ENCODE measurements around the gene SHISAL1. TPM values are rescaled to one million over a fixed set of nuclear protein-coding genes. Genes with fewer than 3 reads are reported as not detected.

Gene SHISAL1
- total and polyA plus RNA-seq, 2 donors (not counting 1 experiment from before 2014, with no cell fraction given): not detected

DNA sequence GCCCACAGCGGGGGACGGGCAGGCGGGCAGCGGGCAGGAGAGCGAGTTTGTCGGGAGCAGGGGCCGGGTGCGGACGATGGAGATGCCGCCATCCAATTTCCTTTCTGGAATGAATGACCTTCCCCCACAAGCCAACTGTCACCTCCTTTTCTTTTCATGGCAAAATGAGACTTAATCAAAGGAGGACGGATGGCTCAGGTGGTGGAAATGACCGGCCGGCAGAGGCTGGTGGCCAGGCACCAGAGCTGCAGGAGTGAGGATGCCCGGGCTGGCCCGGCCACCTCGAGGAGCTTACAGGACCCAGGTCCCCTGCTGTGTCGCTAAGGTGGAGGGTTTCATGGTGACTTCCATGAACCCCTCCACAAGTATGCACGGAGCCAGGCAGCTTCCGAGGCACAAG is 11.7 kb downstream of the SHISAL1 start:
- no peak overlapping the region for H3K27ac Mint-ChIP-seq
- Histone ChIP-seq H3K4me1 (ENCODE audit: control insufficient read depth in 2 of 2, insufficient read depth in 2 of 2, low read length in 2 of 2) (no peaks in the 10 kb centered on the region), H3K9ac (ENCODE audit: low read length) (no peak overlapping the region), H3K79me2 (ENCODE audit: control insufficient read depth, insufficient read depth, low read length) (no peaks in the 10 kb centered on the region), H3K36me3 (replicated peaks in 1 of 2; ENCODE audit: control extremely low read depth in 1 of 2, control insufficient read depth in 1 of 2, extremely low read depth in 1 of 2, insufficient read depth in 2 of 2, low read length in 1 of 2) (no peaks in the 10 kb centered on the region), H3K9me3 (ENCODE audit: control extremely low read depth in 1 of 3, control insufficient read depth in 2 of 3, insufficient read depth in 1 of 3, low read length in 2 of 3) (no peaks in the 10 kb centered on the region), H2AFZ (ENCODE audit: insufficient read depth, low read depth, low read length, poor library complexity, severe bottlenecking) (no peak overlapping the region), H4K20me1 (ENCODE audit: control insufficient read depth, insufficient read depth, low read length, poor library complexity, severe bottlenecking) (no peaks in the 10 kb centered on the region), H3K4me2 (replicated peaks; ENCODE audit: low read depth, low read length, poor library complexity, severe bottlenecking) (no peak overlapping the region), H3K4me3 (ENCODE audit: control extremely low read depth in 1 of 5, extremely low read depth in 1 of 5, insufficient read depth in 1 of 5, low read depth in 2 of 5, low read length in 4 of 5) (no peak overlapping the region), H3K27ac (ENCODE audit: low read length in 2 of 2) (no peak overlapping the region), H3K27me3 (replicated peaks in 1 of 4; ENCODE audit: control extremely low read depth in 1 of 4, control insufficient read depth in 3 of 4, insufficient read depth in 4 of 4, low read length in 3 of 4) (no peaks in the 10 kb centered on the region)
- H3K9me3 Mint-ChIP-seq (ENCODE audit: insufficient read depth): no peaks in the 10 kb centered on the region
- DNase-seq: no peak
- intact Hi-C loops (cut with micrococcal nuclease): no loop called here
- 91% methylated on average over 11 of the region's 19 CpGs for WGBS (ENCODE audit: insufficient coverage)
- H3K4me1 Mint-ChIP-seq: no peaks in the 10 kb centered on the region
- ATAC-seq (ENCODE audit: low read depth): no peak
- POLR2A ChIA-PET: no interaction called here
- CTCF ChIA-PET: no interaction called here
- no peak overlapping the region for H3K4me3 Mint-ChIP-seq
- TF ChIP-seq EZH2 (IDR thresholded peaks at IDR 0.05; ENCODE audit: borderline replicate concordance, insufficient read depth, low read depth, low read length, poor library complexity, severe bottlenecking): no peak
- peaks cover 13% of the 10 kb centered on the region for H3K27me3 Mint-ChIP-seq

DNA sequence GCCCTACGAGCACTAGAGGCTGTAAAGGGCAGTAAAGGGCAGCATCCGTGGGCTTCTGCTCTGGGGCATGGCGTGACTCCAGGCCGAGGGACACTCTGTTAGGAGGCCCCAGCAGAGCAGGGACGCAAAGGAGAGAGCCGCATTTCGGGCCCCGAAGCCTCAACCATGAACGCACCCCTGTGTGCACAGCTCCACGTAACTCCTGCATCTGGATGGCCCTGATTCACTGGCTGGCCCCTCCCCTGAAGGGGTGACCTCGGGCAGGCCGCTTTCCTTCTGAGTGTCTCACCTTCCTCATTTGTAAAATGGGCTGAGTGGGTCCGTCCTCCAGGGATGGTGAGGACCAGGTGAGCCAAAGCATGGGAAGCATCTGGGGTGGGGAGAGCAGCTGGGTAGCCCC is 13.6 kb downstream of the SHISAL1 start:
- TF ChIP-seq EZH2 (IDR thresholded peaks at IDR 0.05; ENCODE audit: borderline replicate concordance, insufficient read depth, low read depth, low read length, poor library complexity, severe bottlenecking): no peak
- TF ChIP-seq, protein P1, sequence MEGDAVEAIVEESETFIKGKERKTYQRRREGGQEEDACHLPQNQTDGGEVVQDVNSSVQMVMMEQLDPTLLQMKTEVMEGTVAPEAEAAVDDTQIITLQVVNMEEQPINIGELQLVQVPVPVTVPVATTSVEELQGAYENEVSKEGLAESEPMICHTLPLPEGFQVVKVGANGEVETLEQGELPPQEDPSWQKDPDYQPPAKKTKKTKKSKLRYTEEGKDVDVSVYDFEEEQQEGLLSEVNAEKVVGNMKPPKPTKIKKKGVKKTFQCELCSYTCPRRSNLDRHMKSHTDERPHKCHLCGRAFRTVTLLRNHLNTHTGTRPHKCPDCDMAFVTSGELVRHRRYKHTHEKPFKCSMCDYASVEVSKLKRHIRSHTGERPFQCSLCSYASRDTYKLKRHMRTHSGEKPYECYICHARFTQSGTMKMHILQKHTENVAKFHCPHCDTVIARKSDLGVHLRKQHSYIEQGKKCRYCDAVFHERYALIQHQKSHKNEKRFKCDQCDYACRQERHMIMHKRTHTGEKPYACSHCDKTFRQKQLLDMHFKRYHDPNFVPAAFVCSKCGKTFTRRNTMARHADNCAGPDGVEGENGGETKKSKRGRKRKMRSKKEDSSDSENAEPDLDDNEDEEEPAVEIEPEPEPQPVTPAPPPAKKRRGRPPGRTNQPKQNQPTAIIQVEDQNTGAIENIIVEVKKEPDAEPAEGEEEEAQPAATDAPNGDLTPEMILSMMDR (IDR thresholded peaks at IDR 0.05): no peak
- Mint-ChIP-seq H3K27me3 (peaks cover 14% of the 10 kb centered on the region), H3K27ac (no peak overlapping the region), H3K9me3 (ENCODE audit: insufficient read depth) (peaks cover 4% of the 10 kb centered on the region), H3K4me1 (no peaks in the 10 kb centered on the region), H3K4me3 (no peak overlapping the region)
- Histone ChIP-seq H3K27me3 (replicated peaks in 1 of 4; ENCODE audit: control extremely low read depth in 1 of 4, control insufficient read depth in 3 of 4, insufficient read depth in 4 of 4, low read length in 3 of 4) (no peaks in the 10 kb centered on the region), H3K4me3 (ENCODE audit: control extremely low read depth in 1 of 5, extremely low read depth in 1 of 5, insufficient read depth in 1 of 5, low read depth in 2 of 5, low read length in 4 of 5) (no peak overlapping the region), H3K27ac (ENCODE audit: low read length in 2 of 2) (no peak overlapping the region), H3K4me2 (replicated peaks; ENCODE audit: low read depth, low read length, poor library complexity, severe bottlenecking) (no peak overlapping the region), H3K9me3 (ENCODE audit: control extremely low read depth in 1 of 3, control insufficient read depth in 2 of 3, insufficient read depth in 1 of 3, low read length in 2 of 3) (peaks cover 0 to 2% (median 0%) of the 10 kb centered on the region in 3 donors), H3K36me3 (replicated peaks in 1 of 2; ENCODE audit: control extremely low read depth in 1 of 2, control insufficient read depth in 1 of 2, extremely low read depth in 1 of 2, insufficient read depth in 2 of 2, low read length in 1 of 2) (no peaks in the 10 kb centered on the region), H2AFZ (ENCODE audit: insufficient read depth, low read depth, low read length, poor library complexity, severe bottlenecking) (no peak overlapping the region), H3K4me1 (ENCODE audit: control insufficient read depth in 2 of 2, insufficient read depth in 2 of 2, low read length in 2 of 2) (no peaks in the 10 kb centered on the region), H3K9ac (ENCODE audit: low read length) (no peak overlapping the region), H4K20me1 (ENCODE audit: control insufficient read depth, insufficient read depth, low read length, poor library complexity, severe bottlenecking) (no peaks in the 10 kb centered on the region), H3K79me2 (ENCODE audit: control insufficient read depth, insufficient read depth, low read length) (no peaks in the 10 kb centered on the region)
- ATAC-seq (ENCODE audit: low read depth): no peak
- POLR2A ChIA-PET: no interaction called here
- no peak for DNase-seq
- CTCF ChIA-PET: no interaction called here
- intact Hi-C loops (cut with micrococcal nuclease): no loop called here
- WGBS (ENCODE audit: insufficient coverage): 76% methylated on average over 12 of the region's 13 CpGs
